Activated gamma-delta T cell treated with anti-CD3 and anti-CD28 coated beads, Interleukin-2, amount 50 U/mL, for 16 hours (primary cell): Measurements from ENCODE around the gene DDOST.

ENCODE experiments used
- DNase-seq: peaks from one replicate; pipeline ENCODE4 v3.0.0-alpha.2; 2020; ENCODE audit warnings: low read depth

DDOST gene

DNA sequence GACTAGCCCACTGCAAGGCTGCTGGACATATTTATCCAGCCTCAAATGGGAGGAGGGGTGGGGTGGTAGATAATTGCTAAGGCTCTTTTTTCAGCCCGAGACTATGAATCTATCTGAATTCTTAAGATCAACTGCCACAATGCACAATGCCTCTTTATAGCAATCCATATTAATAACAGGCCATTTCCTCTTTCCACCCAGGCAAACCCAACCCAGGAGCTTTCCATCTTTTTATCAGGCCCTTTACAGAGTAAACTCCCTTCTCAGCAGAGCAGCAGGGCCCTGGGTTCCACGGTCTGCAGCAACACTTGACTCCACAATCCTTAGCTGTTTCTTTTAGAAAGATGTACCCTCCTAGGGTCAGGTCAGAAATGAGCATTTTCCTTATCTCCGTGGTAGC lies 806 bp downstream of the DDOST start:
- DNase-seq: no peak

DNA sequence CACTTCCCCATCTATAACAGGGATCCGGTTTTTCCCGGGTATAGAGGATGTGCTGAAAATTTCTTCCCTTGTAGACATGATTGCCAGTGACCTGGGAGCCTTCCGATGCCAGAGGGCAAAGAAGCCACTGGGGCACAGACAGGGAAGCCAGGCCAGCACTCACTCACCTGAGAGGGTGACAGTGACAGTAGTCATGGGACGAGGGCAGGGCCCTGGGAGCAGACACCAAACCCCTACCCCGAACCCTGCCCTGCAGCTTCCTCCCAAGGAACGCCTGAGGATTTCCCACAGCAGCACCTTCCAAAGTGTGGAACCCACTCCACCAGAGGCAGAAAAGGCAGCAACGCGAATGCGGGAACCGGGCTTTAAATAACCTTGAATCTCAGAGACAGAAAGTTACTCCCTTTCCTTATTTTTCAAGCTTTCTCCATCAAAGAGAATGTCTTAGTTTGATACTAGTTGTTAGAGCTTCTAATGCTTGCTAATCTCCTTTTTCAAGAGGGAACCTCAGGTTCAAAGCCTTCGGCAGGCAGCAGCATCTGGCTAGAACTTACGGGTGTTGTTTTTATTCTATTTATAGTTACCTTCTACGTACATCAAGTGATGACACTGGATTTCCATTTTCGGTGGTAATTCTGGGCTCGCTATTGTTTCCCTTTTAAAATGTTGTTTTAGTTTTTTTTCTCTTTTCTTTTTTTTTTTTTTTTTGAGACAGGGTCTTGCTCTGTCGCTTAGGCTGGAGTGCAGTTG lies 2.8 kb downstream of the DDOST start:
- no peak for DNase-seq

DNA sequence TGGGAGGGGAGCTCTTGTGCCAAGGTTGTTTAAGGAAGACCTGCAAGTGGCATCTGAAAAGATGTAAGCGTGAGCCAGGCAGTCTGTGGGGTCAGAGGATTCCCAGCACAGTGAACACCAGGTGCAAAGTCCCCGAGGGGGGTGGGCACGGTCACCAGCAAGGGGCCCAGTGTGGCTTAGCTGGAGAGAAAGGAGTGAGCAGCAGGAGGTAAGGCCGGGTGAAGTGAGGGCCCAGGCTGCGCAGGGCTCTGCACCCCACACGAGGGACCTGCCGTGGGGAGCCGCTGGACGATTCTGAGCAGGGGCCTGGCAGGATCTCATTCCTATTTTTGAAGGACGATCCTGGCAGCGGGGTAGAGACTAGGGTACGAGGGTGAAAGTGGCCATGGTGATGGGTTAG lies 4.1 kb downstream of the DDOST start:
- DNase-seq: no peak

DNA sequence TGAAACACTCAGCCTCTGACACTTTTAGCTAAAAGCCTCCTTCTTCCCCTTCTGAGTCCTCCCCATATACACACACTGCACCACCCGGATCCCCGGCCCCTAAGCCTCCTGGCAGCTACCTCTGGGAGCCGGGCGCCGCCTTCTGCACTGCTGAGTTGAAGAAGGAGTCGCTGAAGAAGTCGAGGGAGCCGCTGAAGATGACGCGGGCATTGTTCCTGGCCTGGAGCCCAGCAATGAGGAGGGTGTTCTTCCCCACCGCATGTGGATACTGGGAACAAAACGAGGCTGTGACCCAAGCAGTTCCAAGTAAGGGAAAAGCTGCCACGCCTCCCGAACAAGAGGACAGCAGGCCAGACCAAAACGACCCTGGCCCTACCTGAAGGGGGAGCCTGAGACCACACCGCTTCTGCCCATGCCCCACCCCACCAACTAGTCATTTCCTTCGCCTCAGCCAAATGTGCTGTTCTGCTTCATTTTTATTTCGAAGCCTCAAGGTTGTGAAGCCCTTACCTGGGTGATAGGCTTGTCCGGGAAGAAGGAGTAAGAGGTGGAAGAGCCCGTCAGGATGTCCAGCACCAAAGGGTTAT lies 7.0 kb downstream of the DDOST start:
- DNase-seq: no peak

DNA sequence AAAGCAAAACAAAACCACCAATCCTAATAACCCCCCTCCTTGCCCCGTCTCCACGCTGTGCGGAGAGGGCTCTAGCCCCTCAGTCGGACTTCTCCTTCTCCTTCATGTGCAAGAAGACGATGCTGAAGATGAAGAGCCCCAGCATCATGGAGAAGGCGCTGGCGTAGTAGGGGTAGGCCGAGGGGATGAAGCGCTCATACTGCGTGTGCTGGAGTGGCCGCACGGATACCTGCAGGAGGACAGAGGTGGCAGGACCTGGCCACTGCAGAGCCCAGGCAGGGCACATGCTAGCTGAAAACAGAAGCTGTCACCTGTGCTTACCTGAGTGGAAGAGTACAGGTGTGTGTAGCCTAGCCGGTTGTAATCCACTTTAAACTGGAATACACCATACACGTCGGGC lies 8.9 kb downstream of the DDOST start:
- no peak for DNase-seq

DNA sequence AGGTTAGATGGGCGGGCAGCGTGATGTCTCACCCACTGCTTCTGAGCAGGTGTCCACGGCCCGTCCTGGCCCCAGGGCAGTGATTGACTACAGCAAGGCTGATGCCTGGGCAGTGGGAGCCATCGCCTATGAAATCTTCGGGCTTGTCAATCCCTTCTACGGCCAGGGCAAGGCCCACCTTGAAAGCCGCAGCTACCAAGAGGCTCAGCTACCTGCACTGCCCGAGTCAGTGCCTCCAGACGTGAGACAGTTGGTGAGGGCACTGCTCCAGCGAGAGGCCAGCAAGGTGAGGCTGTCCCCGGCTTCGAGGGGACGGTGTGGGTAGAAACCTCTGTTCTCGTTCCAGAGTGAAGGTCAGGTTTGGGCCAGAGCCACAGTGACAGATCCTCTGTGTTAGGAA lies 12.2 kb downstream of the DDOST start:
- DNase-seq: no peak

DNA sequence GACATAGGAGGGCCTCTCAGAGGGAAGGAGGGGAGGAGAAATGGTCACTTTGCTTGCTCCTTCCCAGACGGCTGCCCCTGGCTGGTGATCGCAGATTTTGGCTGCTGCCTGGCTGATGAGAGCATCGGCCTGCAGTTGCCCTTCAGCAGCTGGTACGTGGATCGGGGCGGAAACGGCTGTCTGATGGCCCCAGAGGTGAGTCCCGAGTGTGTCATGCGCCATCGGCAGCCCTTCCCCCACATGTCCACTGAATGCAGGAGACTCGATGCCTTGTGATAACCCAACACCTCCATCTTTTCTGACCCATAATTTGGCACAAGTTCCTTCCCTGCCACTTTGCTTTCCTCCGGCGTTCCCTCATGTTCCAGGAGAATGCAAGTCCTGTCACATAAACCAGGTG lies 12.7 kb downstream of the DDOST start:
- no peak for DNase-seq

DNA sequence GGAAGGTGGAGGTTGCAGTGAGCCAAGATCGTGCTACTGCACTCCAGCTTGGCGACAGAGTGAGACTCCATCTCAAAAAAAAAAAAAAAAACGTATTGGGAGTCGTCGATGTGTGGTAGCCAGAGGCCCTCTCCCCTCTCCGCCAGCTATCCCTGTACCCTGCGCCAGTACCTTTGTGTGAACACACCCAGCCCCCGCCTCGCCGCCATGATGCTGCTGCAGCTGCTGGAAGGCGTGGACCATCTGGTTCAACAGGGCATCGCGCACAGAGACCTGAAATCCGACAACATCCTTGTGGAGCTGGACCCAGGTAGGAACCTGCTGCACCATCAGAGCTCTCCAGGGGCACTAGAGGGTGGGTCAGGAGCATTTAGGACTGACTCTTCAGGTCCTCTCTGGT lies 15.8 kb downstream of the DDOST start:
- DNase-seq: no peak

DNA sequence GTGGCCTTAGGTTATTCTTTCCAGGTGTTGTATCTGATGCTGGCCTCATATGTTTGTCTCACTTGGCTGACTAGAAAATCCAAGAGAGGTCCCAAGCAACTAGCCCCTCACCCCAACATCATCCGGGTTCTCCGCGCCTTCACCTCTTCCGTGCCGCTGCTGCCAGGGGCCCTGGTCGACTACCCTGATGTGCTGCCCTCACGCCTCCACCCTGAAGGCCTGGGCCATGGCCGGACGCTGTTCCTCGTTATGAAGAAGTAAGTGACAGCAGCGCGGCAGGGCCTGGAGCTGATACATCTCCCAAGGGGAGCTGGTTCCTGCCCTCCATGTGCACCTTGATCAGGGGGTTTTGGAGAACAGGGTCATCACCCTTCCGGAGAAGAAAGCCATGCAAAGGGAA lies 16.8 kb downstream of the DDOST start:
- no peak for DNase-seq

DNA sequence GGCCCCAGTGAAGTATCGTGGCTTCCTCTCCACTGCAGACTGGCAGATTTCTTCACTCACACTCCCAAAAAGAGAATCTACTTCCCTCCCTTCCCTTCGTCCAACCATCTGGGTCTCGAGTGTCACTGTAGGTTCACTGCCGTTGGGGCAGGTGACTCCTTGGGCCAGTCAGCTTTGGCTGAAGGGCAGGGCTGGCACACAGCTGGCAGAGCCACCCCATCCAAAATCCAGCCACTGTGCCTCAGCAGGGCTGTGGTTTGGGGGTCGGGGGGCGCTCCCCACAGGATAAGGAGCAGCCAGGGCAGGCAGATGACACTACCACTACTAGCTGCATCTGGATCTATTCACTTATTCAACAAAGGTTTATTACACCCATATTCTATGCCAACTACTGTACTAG lies 18.1 kb downstream of the DDOST start:
- no peak for DNase-seq

DNA sequence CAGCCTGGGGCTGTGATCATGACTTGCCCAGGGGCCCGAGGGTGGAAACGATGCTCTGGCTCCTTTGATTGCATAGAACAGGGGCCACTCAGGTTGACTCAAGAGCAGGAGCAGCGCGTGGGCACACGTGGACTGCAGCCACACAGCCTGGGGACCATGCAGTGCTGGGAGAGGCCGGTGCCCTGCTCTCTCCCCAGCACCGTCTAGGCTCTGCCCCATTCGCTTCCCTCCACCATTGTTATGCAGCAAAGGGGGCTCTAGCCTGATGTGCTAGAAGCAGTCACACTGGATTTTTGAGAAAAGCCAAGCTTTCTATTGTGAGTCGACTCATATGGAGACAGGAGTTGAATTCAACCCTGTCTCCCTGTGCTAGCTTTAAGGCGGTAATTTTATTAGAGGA lies 19.2 kb downstream of the DDOST start:
- no peak for DNase-seq

DNA sequence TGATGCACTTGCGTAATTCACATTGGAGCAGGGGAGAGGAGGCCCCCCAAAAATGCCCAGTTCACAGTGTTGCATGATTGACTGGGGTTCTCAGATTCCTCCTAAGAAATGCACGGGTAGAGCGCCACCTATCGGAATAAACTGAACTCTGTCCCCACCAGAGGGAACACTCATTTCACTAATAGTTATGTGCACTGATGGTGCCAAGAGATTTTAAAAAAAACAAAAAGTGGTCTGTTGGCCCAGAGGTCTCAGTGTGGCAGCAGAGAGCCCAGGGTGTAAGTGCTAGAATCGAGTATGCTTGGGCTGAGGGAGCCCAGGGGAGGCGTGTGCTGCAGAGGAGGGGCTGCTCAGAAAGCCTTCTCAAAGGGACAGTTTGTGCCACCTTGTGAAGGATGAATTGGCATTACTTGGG lies 21.0 kb downstream of the DDOST start:
- peak; percentile 39 for DNase-seq

DNA sequence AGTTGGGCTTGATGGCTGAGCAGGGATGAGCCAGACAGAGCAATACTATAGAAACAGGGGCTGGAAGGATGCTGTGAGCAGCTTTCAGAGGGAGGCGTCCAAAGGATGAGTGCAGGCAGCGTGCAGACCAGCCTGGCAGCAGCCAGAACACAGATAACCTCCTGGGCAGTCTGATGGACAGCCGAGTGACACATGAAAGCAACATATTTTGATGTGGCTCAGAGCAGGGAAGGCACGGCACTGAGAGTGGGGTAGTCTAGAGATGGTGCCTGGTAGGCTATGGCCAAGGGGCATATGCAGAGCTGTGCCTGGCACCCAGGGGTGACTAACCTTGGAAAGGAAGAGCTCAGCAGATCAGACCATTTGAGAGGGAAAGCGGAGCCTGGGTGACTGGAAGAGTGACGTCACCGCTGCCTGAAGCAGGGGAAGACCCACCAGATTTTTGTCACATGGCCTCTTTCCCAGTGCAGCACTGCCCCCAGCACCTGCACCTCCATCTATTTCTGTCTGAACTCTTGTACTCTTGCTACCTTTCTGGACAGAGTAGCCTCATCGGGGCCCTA lies 24.3 kb downstream of the DDOST start:
- DNase-seq: no peak

DNA sequence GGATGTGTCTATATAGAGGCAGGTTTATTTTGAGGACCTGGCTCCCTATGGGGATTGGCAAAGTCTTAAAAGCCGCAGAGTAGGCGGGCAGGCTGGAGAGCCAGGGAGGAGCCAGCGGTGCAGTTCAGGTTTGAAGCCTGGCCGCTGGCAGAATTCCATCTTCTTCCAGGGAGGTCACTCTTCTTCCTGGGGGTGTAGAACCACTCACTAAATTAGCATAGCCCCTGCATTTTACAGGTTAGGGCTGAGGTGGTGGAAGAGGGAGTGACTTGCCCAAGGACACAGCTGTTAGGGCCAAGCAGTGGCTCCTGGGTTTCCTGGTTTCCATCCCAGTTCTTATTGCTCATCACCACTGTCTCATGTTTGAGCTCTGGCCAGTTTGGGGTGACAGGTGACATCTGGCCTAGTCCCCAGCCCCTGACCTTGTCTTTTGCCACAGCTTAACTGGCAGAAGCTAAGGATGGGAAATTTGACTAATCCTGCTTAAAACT lies 26.5 kb downstream of the DDOST start:
- DNase-seq: no peak

DNA sequence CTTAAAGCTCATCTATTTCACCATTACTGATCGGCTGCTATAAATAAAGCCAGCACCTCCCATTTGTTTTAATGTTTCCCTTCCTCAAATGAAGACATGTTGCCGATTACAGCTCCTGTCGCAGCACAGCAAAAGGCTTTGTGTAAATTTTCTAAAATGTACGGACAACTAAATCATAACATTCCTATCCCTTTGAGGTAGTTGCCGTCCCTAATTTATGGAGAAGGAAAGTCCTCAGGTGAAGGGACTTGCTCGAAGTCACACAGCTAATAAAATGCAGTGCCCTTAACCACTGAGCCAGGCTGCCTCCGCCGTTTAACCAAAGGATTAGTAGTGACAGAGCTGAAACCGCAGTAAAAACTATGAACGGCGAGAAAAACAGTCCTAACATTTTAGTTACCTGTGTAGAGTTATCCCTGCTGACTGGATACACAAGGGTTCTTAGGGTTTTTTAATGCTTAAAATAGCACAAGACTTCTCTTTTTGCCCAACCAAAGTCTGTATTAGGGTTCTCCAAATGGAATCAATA lies 27.0 kb downstream of the DDOST start:
- no peak for DNase-seq

DNA sequence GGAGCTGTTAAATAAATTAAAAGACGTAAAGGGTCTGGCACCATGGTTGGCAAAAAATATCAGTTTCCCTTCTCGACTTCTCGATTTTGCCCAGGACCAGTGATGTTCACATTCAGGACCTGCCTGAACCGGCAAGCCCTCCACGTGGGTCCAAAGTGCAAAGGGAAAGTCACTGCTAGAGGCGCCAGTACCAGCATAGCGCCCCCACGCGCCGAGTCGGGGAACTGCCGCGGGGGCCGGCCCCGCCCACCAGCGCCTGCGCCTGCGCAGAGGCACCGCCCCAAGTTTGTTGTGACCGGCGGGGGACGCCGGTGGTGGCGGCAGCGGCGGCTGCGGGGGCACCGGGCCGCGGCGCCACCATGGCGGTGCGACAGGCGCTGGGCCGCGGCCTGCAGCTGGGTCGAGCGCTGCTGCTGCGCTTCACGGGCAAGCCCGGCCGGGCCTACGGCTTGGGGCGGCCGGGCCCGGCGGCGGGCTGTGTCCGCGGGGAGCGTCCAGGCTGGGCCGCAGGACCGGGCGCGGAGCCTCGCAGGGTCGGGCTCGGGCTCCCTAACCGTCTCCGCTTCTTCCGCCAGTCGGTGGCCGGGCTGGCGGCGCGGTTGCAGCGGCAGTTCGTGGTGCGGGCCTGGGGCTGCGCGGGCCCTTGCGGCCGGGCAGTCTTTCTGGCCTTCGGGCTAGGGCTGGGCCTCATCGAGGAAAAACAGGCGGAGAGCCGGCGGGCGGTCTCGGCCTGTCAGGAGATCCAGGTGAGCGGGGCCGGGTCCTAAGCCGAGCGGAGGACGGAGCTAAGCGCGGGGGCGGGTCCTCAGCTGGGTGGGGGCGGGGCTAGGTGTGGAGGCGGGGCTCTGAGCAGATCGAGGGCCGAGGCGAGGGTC lies 27.7 kb downstream of the DDOST start, which contains the start of gene PINK1:
PINK1 (plus strand) TSS at position 269 of the 875 bp plus-strand sequence; CDS start at position 360, 91 bp downstream.
- peak; percentile 81 for DNase-seq

DNA sequence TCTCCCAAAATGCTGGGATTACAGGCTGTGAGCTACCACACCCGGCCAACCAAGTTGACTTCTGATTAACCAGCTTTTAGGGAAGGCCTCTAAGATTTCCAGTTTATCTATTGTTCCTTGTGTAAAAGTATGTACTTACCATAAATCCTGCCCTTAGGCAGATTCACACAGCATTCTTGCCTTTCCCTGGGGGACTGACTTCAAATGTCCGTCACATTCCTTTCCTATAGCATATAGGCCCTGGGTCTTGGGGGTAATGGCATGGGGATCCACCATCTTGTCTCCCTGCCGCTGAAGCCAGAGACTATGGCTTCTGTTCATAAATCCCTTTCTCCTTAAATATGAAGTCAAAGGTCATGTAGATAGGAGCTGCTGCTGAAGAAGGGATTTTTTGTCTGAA lies 28.8 kb downstream of the DDOST start:
- no peak for DNase-seq

DNA sequence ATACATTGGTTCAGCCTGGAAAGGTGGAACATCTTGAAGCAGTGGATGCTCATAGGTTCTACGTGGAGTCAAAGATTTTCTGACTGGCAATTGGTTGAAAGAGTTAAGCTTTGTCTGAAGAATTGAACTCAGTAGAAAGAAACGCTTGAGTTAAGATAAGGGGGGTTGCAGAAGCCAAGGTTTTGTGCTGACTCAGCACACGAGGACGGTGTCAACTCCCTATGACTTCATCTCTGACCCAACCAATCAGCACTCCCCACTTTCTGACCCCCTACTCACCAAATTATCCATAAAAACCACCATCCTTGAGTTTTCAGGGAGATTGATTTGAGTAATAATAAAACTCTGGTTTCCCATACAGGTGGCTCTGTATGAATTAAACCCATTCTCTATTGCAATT lies 30.4 kb downstream of the DDOST start:
- no peak for DNase-seq

DNA sequence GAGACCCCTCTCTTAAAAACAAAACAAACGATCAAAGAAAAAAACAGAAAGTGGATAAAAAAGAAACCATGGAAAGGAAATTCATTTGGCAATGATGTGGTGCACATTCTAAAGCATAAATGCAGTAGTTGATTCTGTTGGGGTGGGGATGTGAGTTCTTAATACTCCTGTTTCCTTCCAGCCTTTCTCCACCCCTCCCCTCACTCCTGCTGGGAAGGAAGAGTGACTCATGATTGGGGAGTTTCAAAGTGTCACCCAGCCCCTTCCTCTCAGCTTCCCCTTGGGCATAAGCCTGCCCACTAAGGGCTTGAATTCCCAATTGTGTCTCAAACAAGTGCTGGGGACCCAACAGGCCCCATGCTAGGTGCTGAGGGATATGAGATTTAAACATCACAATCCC lies 34.6 kb downstream of the DDOST start:
- DNase-seq: no peak

DNA sequence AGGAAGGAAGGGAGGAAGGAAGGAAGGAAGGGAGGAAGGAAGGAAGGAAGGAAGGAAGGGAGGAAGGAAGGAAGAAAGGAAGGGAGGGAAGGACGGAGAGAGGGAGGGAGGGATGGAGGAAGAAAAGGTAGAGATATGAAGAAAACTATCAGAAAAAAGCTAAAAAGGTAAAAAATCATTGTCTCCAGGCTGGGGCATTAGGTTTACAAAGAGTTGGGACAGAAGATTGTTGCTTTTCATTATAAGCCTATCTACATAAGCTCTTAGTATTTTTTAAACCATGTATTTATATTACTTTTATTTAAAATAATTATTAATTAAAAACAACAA lies 35.1 kb downstream of the DDOST start:
- no peak for DNase-seq

DNA sequence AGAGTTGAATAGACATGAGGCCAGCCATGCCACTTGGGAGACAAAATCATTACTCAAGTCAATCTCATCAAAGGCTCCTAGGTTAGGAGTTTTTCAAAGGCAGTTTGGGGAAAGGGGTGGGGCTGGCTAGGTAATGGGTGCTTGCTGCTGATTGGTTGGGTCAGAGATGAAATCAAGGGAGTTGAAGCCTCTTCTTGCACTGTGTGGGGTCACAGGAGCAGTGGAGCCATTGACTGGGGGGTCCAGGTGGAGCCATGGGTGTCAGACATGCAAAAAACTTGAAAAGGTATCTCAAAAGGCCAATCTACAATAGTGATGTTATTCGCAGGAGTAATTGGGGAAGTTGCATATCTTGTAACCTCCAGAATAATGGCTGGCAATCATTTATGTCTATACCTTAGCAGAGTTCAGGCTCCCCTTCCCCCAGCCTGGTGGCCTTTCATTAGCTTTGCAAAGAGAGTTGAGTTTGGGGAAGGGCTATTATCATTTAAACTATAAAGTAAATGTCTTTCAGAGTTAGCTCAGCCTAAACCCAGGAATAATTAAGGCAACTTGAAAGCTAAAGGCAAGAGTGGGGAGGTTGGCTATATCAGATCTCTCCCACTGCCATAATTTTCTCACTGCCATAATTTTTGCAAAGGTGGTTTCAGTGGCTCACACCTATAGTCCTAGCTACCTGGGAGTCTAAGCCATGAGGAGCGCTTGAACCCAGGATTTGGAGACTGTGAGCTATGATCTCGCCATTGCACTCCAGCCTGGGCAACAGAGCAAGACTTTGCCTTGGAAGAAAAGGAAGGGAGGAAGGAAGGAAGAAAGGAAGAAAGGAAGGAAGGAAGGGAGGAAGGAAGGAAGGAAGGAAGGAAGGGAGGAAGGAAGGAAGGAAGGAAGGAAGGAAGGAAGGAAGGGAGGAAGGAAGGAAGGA lies 35.7 kb downstream of the DDOST start:
- DNase-seq: no peak
